ENCODE data around the gene C16orf87.

DNA sequence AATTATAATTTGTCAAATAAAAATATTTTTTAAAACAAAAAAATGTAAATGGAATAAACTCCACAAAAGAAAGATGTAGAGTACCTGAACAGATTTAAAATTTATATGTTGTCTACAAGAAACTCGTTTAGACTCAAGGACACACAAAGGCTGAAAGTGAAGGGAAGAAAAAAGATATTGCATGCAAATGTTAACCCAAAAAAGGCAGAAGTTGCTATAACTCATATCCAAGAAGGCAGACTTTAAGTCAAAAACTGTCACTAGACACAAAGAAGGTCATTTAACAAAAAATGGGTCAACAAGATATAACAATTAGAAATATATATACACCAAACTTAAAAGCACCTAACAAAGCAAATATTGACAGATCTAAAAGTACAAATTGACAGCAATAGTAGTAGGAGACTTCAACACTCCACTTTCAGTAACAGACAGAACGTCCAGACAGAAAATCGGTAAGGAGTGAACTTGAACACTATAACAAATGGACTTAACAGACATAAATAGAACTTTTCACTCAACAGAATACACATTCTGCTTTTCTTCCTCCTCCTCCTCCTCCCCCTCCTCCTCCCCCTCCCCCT lies 42.0 kb downstream of the C16orf87 start:
- TF ChIP-seq POLR2A (IDR thresholded peaks at IDR 0.05; ENCODE audit: low read length) (no peak), GATA1 (IDR thresholded peaks at IDR 0.05; ENCODE audit: low read depth, low read length) (no peak)
